ENCODE results near the gene CNTNAP2. TPM values are rescaled to one million over a fixed set of nuclear protein-coding genes. Genes with fewer than 3 reads are reported as not detected.

Gene CNTNAP2
- total and polyA plus RNA-seq, 2 of the 4 experiments (the other 2 are of a cell fraction): not detected

- H3K79me1 ChIP-seq (ENCODE audit: low read depth in 1 of 2, low read length in 2 of 2): no peaks in the 10 kb centered on the region
- DNase-seq (no peak), ATAC-seq (ENCODE audit: low read depth) (no peak)
- no peak overlapping the region for H3K4ac ChIP-seq (ENCODE audit: low read depth, low read length)
- no TSS peak for BruUV-seq (replicated peaks)
- H4K91ac ChIP-seq (ENCODE audit: insufficient read depth, low read depth, low read length): no peak overlapping the region
- H3K9me3 ChIP-seq (ENCODE audit: control insufficient read depth, insufficient read depth, low read length): peaks cover 4% of the 10 kb centered on the region; the same call in 1 of the 2 replicates
- H2AFZ ChIP-seq (replicated peaks; ENCODE audit: low read length, poor library complexity): no peak overlapping the region
- no peak overlapping the region for H3K14ac ChIP-seq (replicated peaks; ENCODE audit: low read depth, low read length)
- no peaks in the 10 kb centered on the region for H3K27me3 ChIP-seq (ENCODE audit: control insufficient read depth, insufficient read depth, low read length)
- no CpG with 5 or more reads among the region's 2 CpGs for WGBS, 2 experiments (ENCODE audit: extremely low coverage in 2 of 2, insufficient read length in 1 of 2)
- H3K23ac ChIP-seq (ENCODE audit: low read depth, low read length): no peak overlapping the region
- no peak overlapping the region for H3K9ac ChIP-seq (ENCODE audit: low read depth, low read length)
- H4K5ac ChIP-seq (ENCODE audit: low read depth, low read length): no peak overlapping the region
- no peak overlapping the region for H2BK20ac ChIP-seq (ENCODE audit: low read depth, low read length)
- H3K18ac ChIP-seq (ENCODE audit: low read depth, low read length): no peak overlapping the region
- no peak overlapping the region for H3K4me3 ChIP-seq (ENCODE audit: insufficient read depth, low read depth, low read length)
- no peak overlapping the region for H3K56ac ChIP-seq (ENCODE audit: extremely low read depth, insufficient read depth, low read length)
- no peak overlapping the region for H4K8ac ChIP-seq (ENCODE audit: low read depth in 2 of 2, low read length in 2 of 2)
- H3K4me2 ChIP-seq (ENCODE audit: low read depth, low read length): no peak overlapping the region
- no peak overlapping the region for H2BK5ac ChIP-seq (ENCODE audit: low read depth, low read length, poor library complexity, severe bottlenecking)
- no peak overlapping the region for H2AK9ac ChIP-seq (replicated peaks; ENCODE audit: low read depth, low read length, poor library complexity)
- H3K27ac ChIP-seq (ENCODE audit: insufficient read depth, low read length): no peak overlapping the region
- H2AK5ac ChIP-seq (ENCODE audit: low read depth, low read length): no peak overlapping the region
- no peaks in the 10 kb centered on the region for H3K9me1 ChIP-seq (ENCODE audit: insufficient read depth, low read length)
- CTCF ChIA-PET: no interaction called here
- H2BK120ac ChIP-seq (ENCODE audit: low read depth, low read length): no peak overlapping the region
- no peak overlapping the region for H2BK15ac ChIP-seq (ENCODE audit: low read depth, low read length)
- H4K20me1 ChIP-seq (ENCODE audit: insufficient read depth, low read length): no peaks in the 10 kb centered on the region
- H3K4me1 ChIP-seq (ENCODE audit: control insufficient read depth, insufficient read depth, low read length): no peaks in the 10 kb centered on the region
- intact Hi-C loops (cut with micrococcal nuclease) (no loop called here), in situ Hi-C loops (cut with MboI; ENCODE audit: low sequenced_read_pairs) (no loop called here), dilution Hi-C loops (cut with HindIII; ENCODE audit: low sequenced_read_pairs, unreplicated experiment) (no loop called here)
- H3K36me3 ChIP-seq (ENCODE audit: control insufficient read depth, insufficient read depth, low read length): no peaks in the 10 kb centered on the region
- POLR2A ChIA-PET (ENCODE audit: unreplicated experiment): no interaction called here
- TF ChIP-seq POLR2A (IDR thresholded peaks at IDR 0.05; ENCODE audit: low read depth, low read length) (no peak), MAFK (IDR thresholded peaks at IDR 0.05; ENCODE audit: low read depth, low read length) (no peak), ELK1 (IDR thresholded peaks at IDR 0.05; ENCODE audit: borderline replicate concordance, low read depth, low read length) (no peak), RCOR1 (IDR thresholded peaks at IDR 0.05; ENCODE audit: insufficient replicate concordance, low read length) (no peak), RFX5 (IDR thresholded peaks at IDR 0.05; ENCODE audit: low read depth, low read length) (no peak)
Measured at GRCh38 chr7:146720195-146720594, 603.6 kb downstream of the CNTNAP2 start.
